AG04449 (cell line): ENCODE data around the gene CRIM1.
A peak's percentile ranks its signal among the peaks of the same experiment; 100 is the strongest.
"Not testable (repeated sequence)": the region's sequence is repeated elsewhere in the genome, so short reads cannot be mapped to it uniquely, and the experiment has no call there.

Source experiments
- CTCF ChIA-PET: fragments of 350-600 bp; formaldehyde crosslinking; extraction: SDS; loops from one replicate; lab custom pipeline; 2021; ENCODE audit warnings: antibody characterized with exemption; lab: Yijun Ruan, JAX
- POLR2A ChIA-PET: fragments of 400-600, 350-600 bp; formaldehyde crosslinking; extraction: SDS; loops from one replicate; lab custom pipeline; 2020; ENCODE audit warnings: antibody characterized with exemption, inconsistent platforms; lab: Yijun Ruan, JAX
- DNase-seq: peaks from one replicate; pipeline ENCODE4 v3.0.0-alpha.2; 2010; ENCODE audit warnings: low read depth, low spot score
- H3K4me3 ChIP-seq: 2 replicates; pipeline ENCODE4 v1.5.1; 2011; ENCODE audit warnings: low read depth, mild to moderate bottlenecking, control low read depth, low read length
- TF ChIP-seq, protein P1 (sequence below): IDR thresholded peaks from one replicate; pipeline ENCODE4 v1.5.1; 2011; ENCODE audit warnings: mild to moderate bottlenecking, moderate library complexity, low read length, control low read depth, inconsistent platforms; ENCODE audit not compliant: insufficient read depth; ENCODE audit errors: missing control alignments

CRIM1 gene

DNA sequence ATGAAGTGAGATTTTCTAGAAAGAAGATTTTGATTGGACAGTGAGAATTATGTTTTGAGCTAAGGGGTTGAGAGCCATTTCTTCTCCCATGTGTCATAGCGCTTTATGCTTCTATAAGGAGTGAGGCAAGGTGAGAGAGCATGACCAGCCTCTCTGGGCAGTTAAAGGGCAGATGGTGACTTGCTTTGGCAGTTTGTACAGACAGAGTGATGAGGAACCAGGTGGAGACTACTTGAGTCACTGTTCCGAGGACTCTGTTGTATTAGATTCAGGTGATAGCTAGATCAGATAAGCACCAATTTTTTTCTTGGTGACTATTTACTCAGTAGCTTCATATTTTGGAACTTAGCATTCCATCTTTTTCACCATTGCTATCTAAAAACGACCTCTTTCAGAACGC is 4.5 kb downstream of the CRIM1 start:
- TF ChIP-seq, protein P1, sequence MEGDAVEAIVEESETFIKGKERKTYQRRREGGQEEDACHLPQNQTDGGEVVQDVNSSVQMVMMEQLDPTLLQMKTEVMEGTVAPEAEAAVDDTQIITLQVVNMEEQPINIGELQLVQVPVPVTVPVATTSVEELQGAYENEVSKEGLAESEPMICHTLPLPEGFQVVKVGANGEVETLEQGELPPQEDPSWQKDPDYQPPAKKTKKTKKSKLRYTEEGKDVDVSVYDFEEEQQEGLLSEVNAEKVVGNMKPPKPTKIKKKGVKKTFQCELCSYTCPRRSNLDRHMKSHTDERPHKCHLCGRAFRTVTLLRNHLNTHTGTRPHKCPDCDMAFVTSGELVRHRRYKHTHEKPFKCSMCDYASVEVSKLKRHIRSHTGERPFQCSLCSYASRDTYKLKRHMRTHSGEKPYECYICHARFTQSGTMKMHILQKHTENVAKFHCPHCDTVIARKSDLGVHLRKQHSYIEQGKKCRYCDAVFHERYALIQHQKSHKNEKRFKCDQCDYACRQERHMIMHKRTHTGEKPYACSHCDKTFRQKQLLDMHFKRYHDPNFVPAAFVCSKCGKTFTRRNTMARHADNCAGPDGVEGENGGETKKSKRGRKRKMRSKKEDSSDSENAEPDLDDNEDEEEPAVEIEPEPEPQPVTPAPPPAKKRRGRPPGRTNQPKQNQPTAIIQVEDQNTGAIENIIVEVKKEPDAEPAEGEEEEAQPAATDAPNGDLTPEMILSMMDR = no peak
- DNase-seq = no peak
- ChIA-PET POLR2A (interaction anchor here (0.9 kb wide), 1 partner anchor 126 kb away, joined by 3 read pairs; no protein-coding TSS in a partner anchor), CTCF (interaction anchor here (0.7 to 1.6 kb wide), 9 partner anchors 9 to 421 kb away, joined by 3 to 4 read pairs (median 3); no protein-coding TSS in a partner anchor)
- peak overlapping the region; percentile 72 for H3K4me3 ChIP-seq

DNA sequence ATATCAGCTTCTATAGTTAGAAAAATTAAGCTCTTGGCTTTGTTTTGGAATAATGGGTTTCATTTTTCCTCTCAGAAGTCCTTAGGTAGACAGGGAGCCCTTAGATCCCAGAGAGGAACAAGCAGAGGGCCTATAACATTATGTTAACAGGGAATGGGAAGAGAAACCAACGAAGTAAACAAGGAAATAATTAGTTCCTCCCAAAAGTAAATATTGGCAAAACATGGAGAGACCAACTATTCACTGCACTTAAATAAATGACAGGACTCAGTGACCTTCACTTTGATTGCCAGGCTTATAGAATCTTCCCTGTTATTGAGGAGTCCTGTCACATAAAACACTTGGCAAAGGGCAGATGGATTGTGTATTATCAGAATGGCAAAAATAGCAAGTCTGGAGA is 5.3 kb downstream of the CRIM1 start:
- H3K4me3 ChIP-seq = peak overlapping the region; percentile 19
- POLR2A ChIA-PET = no interaction called here
- DNase-seq = no peak
- CTCF ChIA-PET = interaction anchor here (0.7 to 1.6 kb wide), 8 partner anchors 10 to 420 kb away, joined by 3 to 4 read pairs (median 3); no protein-coding TSS in a partner anchor
- TF ChIP-seq, protein P1 = no peak

DNA sequence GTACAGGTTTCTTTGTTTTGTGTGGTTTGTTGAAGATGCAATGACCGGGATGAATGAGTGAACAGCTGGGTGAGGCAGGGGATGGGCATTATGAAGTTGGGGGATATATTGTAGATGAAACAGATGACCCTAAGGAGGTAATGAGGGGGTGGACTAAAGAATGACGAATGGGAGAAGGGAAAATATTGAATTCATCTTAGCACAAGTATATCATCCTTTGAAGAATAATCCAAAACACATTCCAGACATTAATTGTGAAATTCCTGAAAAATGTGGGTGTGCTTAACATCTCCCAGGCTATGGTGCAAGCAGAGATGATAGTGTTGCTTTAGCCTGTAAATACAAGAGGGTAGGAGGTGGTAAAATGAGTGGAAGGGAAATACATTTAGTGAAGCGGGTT is 5.8 kb downstream of the CRIM1 start:
- H3K4me3 ChIP-seq = peak overlapping the region; percentile 21; the same call in 1 of the 2 replicates
- CTCF ChIA-PET = interaction anchor here (1.2 to 1.3 kb wide), 2 partner anchors 11 to 128 kb away, joined by 3 to 4 read pairs; no protein-coding TSS in a partner anchor
- POLR2A ChIA-PET = no interaction called here
- TF ChIP-seq, protein P1 = no peak
- DNase-seq = no peak

DNA sequence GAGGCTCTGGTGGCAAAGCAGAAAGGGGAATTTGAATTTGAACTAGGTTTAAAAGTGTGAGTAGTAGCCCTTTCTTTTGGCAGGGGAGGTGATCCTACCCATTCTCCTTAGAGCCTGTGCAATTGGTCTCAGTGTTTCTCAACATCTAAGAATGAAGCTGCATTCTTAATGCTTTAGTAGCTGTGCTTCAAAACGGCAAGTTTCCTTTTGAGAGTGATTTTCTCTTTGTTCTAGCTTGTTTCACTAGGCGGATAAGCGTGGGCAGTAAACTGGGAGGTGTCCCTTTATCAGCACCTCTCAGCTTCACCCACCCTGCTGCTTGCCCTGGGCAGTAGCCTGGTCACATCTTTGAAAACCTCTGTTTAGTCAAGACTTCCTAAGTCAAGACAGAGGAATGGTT is 6.7 kb downstream of the CRIM1 start:
- no peak for DNase-seq
- ChIA-PET POLR2A (interaction anchor here (0.6 to 1.1 kb wide), 7 partner anchors 9 to 318 kb away, joined by 3 to 6 read pairs (median 3); no protein-coding TSS in a partner anchor), CTCF (no interaction called here)
- H3K4me3 ChIP-seq = peak overlapping the region; percentile 18
- TF ChIP-seq, protein P1 = no peak

DNA sequence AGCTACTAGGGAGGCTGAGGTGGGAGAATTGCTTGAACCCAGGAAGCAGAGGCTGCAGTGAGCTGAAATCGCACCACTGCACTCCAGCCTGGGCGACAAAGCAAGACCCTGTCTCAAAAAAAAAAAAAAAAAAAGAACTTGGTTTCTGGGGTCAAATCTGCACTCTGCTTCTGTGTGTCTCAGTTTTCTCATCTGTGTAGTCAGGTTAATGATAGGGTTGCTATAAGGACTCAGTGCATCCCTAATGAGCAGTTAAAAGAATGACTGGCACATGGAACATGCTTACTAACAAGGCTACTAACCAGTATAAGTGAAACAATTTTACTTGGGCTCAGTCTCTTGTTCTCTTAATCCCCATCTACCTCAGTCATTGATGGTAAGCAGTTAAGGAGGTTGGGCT is 7.5 kb downstream of the CRIM1 start:
- H3K4me3 ChIP-seq, DNase-seq: not testable (repeated sequence)
- POLR2A ChIA-PET = interaction anchor here (0.6 to 1.1 kb wide), 4 partner anchors 9 to 318 kb away, joined by 3 to 4 read pairs (median 3); no protein-coding TSS in a partner anchor
- CTCF ChIA-PET = interaction anchor here (1.3 kb wide), 1 partner anchor 309 kb away, joined by 5 read pairs; no protein-coding TSS in a partner anchor

DNA sequence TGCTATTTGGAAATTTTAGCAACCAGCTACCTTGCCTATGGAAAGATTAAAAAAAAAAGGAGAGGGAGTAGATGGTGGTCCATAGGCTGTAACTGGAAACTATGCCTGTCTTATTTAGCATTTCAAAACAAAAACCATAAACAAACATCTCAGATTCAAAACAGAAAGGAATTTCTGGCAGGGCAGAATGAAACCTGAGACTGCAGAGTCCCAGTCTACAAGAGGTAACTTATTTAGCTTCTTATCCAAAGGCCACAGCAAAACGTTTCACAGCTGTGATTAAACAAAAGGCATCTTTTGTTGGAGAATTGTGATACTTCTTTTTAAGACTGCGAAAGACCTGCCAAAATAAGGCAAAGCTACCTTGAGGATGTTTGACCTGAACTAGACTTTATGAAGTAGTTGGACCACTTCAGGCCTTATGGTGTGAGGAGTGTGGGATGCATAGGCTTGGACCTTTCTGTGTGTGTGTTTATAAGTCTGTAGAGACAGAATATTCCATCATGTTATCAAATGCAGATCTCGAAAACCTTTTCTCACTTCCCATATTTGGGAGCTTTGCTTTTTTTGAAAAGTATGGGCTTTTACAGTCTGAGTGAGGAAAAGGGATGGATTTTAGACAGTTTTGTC is 11.0 kb downstream of the CRIM1 start:
- DNase-seq = no peak
- ChIA-PET POLR2A (interaction anchor here (0.6 to 1.3 kb wide), 4 partner anchors 8 to 82 kb away, joined by 3 to 9 read pairs (median 4); partner anchors contain the start of gene CRIM1), CTCF (interaction anchor here (0.7 to 0.8 kb wide), 2 partner anchors 78 to 172 kb away, joined by 3 read pairs; no protein-coding TSS in a partner anchor)
- H3K4me3 ChIP-seq = no peak overlapping the region
- TF ChIP-seq, protein P1 = no peak
